ENCODE measurements around the gene CBLN2.

The CBLN2 gene

GRCh38 chr18:72544092-72544886 is at the start of gene CBLN2:
Gene CBLN2 (minus strand): TSS chr18:72544342. CDS start chr18:72542160, 2,182 bp downstream.
- DNase-seq (ENCODE audit: low read depth, low spot score): no peak

- DNase-seq (ENCODE audit: low read depth, low spot score): no peak
Observed at GRCh38 chr18:72588360-72588759, 44.2 kb upstream of the CBLN2 start.

- no peak for DNase-seq (ENCODE audit: low read depth, low spot score)
Observed at GRCh38 chr18:72584787-72585186, 40.6 kb upstream of the CBLN2 start.

- DNase-seq (ENCODE audit: low read depth, low spot score): no peak
Observed at GRCh38 chr18:72581976-72582375, 37.8 kb upstream of the CBLN2 start.

GRCh38 chr18:72572896-72573295 is 28.8 kb upstream of the CBLN2 start:
- no peak for DNase-seq (ENCODE audit: low read depth, low spot score)

GRCh38 chr18:72566290-72566689 is 22.1 kb upstream of the CBLN2 start:
- no peak for DNase-seq (ENCODE audit: low read depth, low spot score)

GRCh38 chr18:72555968-72556367 is 11.8 kb upstream of the CBLN2 start:
- DNase-seq (ENCODE audit: low read depth, low spot score): no peak

- no peak for DNase-seq (ENCODE audit: low read depth, low spot score)
Observed at GRCh38 chr18:72555101-72555500, 11.0 kb upstream of the CBLN2 start.

GRCh38 chr18:72543357-72544055 is 636 bp downstream of the CBLN2 start:
- DNase-seq (ENCODE audit: low read depth, low spot score): no peak

- no peak for DNase-seq (ENCODE audit: low read depth, low spot score)
Observed at GRCh38 chr18:72542984-72543356, 1.2 kb downstream of the CBLN2 start.

- no peak for DNase-seq (ENCODE audit: low read depth, low spot score)
Observed at GRCh38 chr18:72542342-72542741, 1.8 kb downstream of the CBLN2 start.

- no peak for DNase-seq (ENCODE audit: low read depth, low spot score)
Observed at GRCh38 chr18:72541871-72542332, 2.2 kb downstream of the CBLN2 start.

GRCh38 chr18:72539901-72540300 is 4.2 kb downstream of the CBLN2 start:
- no peak for DNase-seq (ENCODE audit: low read depth, low spot score)

GRCh38 chr18:72530622-72531021 is 13.5 kb downstream of the CBLN2 start:
- no peak for DNase-seq (ENCODE audit: low read depth, low spot score)

- DNase-seq (ENCODE audit: low read depth, low spot score): no peak
Observed at GRCh38 chr18:72504866-72505265, 39.3 kb downstream of the CBLN2 start.

- no peak for DNase-seq (ENCODE audit: low read depth, low spot score)
Observed at GRCh38 chr18:72502671-72503431, 41.3 kb downstream of the CBLN2 start.

- DNase-seq (ENCODE audit: low read depth, low spot score): no peak
Observed at GRCh38 chr18:72492497-72492896, 51.6 kb downstream of the CBLN2 start.
